NCI-H446 treated with DMSO at 0.1 percent for 48 hours (cell line): ENCODE results near the gene COQ5.
A peak's percentile ranks its signal among the peaks of the same experiment; 100 is the strongest.
"Not testable (repeated sequence)": the region's sequence is repeated elsewhere in the genome, so short reads cannot be mapped to it uniquely, and the experiment has no call there.

Experiments used
- DNase-seq: peaks from one replicate; lab custom pipeline; 2025; lab: John Stamatoyannopoulos, UW

The COQ5 gene, protein sequence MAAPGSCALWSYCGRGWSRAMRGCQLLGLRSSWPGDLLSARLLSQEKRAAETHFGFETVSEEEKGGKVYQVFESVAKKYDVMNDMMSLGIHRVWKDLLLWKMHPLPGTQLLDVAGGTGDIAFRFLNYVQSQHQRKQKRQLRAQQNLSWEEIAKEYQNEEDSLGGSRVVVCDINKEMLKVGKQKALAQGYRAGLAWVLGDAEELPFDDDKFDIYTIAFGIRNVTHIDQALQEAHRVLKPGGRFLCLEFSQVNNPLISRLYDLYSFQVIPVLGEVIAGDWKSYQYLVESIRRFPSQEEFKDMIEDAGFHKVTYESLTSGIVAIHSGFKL

DNA sequence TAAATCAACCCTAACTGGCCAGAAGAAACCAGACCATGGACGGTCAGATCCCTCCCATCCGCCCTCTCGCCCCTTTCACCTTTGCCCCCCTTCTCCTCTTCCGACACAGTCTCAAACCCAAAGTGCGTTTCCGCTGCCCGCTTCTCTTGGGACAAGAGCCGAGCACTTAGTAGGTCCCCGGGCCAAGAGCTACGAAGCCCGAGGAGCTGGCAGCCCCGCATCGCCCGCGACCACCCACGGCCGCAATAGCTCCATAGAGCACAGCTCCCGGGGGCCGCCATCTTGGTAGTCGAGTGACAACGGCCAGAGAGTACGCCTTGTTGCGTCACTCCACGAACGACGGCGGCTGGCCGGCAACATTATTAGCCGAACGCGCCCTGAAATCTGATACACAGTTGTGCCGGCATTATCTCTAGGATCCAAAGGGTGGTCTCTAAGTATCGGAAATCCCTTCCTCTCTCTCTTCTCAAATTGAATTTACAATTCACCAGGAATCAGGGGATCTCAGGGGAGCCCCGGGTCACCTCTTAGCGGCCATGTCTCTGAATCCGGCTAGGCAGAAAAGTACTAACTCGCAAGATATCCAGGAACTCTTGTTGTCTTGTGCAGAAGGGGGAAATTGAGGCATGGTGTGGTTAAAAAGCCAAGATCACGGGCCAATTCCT lies at the start of gene COQ5:
Gene COQ5 (minus strand): TSS at position 298 of the 665 bp plus-strand sequence. CDS start 17 bp downstream, at position 281.
- DNase-seq, result peak; percentile 67

DNA sequence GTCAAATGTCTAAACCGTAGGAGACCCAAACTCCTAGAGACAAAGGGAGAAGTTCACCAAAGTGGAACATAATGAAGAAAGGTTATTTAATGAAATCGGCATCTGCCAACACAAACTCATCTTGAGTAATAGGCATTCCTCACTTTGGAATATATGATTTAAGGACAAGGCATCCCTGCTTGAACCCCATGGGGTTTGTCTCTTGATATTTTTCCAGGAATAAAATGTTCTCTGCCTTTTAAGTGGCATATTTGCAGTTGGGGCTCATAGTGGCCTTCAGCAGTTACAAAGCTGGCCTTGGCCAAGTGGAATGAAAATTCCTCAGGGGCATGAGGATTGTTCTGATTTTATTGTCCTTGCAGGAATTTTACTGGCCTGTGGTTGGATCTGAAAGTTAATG lies 45.1 kb upstream of the COQ5 start:
- no peak for DNase-seq

DNA sequence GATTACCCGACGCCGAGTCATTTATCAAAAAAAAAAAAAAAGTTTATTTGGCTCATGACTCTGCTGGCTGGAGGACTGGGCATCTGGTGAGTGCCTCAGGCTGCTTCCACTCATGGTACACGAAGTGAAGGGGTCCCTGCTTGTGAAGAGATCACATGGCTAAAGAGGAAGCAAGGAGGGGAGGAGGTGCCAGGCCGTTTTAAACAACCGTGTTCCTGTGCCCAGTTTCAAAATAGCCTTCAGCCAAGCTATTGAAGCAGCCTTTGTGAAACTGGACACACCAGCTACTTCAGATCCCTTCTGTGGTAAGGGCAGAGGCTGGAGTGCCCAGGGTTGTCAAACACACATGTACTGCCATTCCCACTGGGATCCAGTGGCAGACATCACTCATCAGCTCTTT lies 44.6 kb upstream of the COQ5 start:
- DNase-seq, result no peak

DNA sequence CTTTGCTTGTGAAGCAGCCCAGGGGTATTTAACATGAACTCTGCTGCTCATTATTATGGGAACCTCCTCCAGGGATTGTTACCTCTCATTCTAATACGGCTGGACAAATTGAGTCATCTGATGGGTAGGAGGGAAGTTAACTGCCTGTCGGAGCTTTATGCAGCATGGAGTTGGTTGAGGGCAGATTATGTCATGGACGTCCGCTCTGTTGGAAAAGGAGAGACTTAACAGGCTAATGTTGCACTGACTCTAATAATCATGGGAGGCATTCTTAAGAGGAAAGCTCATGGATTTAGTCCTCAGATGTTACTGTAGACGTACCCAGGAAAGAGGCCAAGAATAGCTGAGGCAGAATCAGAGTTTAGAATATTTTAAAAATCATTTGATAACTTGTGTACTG lies 42.3 kb upstream of the COQ5 start:
- no peak for DNase-seq

DNA sequence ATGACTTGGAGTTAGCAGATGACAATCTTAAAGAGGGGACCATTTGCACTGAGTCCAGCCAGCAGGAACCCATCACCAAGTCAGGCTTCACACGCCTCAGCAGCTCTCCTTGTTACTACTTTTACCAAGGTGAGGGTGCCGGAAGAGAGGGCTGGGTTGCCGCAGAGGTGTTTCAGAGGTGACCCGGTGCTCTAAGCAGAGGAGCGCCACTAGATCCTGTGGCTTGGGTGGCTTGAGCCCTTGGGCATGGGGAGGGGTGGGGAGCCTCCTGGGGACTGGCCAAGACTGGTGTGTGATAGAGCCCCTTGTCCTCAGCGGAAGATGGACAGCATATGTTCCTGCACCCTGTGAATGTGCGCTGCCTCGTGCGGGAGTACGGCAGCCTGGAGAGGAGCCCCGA lies 34.5 kb upstream of the COQ5 start:
- DNase-seq, result no peak

DNA sequence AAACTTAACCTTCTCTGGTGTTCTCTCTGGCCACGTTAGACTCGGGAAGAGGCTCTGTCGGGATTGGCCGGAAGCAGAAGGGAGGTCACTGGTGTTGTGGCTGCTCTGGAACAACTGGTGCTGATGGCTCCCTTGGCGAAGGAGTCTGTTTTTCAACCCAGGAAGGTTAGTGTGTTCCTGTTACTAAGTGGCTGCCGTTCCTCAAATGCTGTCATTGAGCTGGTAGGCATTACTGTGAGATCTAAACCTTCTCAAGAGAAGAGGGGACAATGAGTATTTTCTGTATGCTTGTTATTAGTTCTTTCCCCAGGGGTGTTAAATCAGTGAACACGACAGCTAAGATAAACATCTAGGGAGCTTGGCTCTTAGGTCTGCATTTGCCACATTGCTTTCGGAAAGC lies 33.9 kb upstream of the COQ5 start:
- DNase-seq, result no peak

DNA sequence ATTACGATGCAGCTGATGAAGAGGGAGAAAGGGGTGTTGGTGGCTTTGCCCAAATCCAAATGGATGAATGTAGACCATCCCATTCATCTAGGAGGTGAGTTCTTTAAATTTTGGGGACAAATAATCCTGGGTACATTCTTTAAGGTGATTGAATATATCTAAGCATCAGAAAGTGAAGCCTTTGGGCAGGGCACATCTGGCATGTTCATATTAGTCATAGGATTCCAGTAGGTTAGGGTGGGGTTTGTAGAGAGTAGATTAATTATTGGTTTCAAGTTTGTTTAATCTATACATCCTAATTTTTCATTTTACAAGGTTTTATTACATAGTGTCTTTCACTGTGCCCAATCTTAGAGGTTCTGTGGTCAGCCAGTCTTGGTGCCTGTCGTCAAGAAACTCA lies 28.6 kb upstream of the COQ5 start:
- no peak for DNase-seq

DNA sequence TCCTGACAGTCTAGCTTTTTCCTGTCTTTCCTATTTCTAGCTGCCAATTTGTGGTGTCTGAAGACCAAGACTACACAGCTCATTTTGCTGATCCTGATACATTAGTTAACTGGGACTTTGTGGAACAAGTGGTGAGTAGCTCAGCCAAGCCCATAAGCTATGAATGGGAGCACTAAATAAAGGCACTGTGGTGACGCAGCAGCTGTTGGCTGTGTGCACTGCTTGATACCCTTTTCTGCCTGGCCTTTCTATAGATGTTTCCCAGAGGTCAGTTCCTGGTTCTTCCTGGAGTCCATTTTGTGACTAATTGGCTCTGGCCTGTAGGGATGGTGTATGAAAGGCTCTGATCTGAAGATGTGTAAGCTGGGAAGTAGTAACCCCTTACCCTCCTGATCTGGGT lies 25.7 kb upstream of the COQ5 start:
- no peak for DNase-seq

DNA sequence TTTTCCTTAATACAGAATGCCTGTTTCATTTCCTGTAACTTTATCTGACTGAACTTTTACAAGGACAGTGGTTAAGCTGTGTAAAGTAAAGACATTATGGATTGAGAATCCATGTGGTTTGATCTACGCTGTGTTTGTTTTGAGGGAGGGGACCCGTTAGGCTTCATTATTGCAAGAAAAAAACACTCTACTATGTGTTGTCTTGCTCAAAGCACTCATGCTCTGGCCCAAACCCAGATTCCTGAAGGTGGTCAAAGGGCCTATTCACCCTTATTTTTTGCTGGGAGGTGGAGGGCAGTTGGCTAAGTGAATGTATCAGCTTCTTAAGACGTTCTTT lies 17.1 kb upstream of the COQ5 start:
- no peak for DNase-seq

DNA sequence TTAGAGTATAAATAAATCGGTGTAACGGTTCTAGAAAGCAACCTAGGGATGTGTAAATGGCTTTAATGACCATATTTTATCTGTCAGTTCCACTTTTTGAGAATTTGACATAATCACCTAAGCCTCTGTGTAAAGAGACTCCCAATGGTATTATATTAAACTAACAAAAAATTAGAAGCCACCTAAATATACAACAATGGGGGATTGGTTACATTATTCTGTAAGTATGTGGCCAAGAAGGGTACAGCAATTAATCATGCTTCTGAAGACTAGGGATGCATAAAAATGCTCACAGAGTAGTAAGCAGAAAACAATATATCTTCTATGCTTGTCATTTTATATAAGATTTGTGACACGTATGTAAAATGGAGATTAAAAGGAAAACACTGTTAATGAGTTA lies 15.7 kb upstream of the COQ5 start:
- DNase-seq, result no peak

DNA sequence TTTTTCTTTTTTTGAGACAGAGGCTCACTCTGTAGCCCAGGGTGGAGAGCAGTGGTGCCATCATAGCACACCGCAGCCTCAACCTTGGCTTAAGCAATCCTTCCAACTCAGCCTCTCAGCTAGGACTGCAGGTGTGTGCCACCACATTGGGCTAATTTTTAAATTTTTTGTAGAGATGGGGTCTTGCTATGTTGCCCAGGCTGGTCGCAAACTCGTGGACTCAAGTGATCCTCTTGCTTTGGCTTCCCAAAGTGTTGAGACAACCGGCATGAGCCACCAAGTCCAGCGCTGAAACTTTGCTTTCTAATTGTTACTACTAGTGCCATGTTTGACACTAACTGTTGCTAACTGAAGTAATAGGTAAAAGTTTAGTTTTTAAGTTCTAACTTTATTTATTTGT lies 13.2 kb upstream of the COQ5 start:
- DNase-seq, result no peak

DNA sequence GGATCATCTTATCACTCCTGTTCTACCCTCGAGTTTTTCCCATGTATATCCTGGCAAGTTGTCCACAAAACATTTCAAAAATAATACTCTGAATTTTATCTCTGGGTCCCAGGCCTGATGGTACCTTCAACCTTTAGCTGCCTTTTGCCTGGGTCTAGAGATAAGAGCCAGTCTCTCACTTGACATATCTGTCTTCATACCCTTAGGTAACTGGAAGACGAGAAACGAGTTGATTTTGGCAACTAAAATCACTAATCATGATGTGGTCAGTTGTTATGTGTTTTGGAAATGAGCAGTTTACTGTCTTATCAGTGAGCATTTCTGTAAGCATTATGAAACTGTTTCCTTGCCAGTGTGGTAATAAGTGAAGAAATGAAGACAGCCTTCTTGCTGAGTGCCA lies 11.5 kb upstream of the COQ5 start:
- DNase-seq, result no peak

DNA sequence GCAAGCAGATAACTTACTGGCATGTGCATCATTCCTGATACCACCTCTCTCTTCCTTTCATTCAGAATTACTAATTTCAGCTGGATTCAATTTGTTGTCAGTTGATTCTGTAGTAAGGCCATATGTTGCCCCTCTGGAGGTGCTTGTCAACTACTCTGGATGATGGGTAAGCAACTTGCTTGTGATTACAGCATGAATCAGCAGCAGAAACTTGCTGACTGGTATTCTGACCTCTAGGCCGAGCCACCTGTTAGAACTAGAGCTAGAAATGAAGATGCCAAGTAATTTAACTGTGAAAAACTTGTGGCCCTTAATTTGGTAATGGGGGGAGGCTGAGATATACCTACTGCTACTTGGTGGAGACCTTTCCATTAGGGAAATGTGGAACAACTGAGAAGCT lies 10.3 kb upstream of the COQ5 start:
- DNase-seq, result no peak

DNA sequence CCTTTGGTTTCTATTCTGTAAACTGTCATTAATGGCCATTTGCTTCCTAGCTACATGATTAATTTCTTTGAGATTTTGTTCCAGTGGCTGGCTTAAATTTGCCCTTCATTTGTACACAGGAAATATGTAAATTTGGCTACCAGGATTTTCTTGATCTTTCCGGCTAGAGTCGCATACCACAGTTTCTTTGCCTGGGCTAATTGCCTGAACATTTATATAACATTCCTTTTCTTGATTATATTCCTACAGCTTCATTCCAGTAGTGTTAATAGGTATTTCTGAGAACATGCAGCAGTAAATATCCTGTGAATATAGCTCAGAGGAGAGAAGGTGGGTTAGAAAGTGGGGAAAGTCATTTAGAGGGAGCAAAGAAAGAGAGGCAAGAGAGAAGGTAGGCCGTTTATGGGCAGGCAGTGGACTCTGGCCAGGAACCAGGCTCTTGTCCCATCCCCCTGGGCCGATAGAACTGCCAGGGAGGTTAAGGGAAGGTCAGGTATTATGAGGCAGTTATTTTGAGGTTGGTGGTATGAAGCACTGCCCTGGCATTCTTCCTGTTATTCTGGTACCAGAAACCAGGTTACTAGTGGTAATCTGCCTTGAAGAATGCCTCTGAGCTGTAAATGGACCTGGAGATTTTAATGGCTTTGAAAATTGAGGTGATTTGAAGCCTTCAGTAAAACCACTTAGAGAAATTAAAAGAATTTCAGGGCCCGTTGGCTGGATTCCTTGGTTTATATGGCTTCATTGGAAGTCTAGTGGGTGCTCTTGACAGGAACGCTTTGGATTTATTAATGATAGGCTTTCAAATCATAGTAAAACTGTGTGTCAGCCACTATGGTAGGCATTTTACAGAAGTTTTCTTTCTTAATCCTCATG lies 9.6 kb upstream of the COQ5 start:
- DNase-seq, result no peak

DNA sequence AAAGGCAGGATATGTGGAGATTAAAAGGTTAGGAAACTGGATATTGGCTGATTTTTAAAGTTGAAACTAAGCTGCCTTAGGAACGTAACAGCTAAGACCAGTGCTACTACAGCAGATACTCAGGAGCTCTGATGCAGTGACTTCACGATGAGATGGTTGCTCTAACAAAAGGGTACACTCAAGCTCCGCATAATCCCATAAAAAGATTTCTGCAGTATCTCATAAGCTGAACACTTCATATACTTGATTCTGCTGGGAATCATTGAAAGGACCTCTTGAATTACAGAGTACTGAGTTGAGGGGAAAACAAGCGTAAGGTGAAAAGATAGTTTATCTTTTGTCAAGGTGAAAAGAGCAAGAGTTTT lies 8.9 kb upstream of the COQ5 start:
- DNase-seq, result no peak

DNA sequence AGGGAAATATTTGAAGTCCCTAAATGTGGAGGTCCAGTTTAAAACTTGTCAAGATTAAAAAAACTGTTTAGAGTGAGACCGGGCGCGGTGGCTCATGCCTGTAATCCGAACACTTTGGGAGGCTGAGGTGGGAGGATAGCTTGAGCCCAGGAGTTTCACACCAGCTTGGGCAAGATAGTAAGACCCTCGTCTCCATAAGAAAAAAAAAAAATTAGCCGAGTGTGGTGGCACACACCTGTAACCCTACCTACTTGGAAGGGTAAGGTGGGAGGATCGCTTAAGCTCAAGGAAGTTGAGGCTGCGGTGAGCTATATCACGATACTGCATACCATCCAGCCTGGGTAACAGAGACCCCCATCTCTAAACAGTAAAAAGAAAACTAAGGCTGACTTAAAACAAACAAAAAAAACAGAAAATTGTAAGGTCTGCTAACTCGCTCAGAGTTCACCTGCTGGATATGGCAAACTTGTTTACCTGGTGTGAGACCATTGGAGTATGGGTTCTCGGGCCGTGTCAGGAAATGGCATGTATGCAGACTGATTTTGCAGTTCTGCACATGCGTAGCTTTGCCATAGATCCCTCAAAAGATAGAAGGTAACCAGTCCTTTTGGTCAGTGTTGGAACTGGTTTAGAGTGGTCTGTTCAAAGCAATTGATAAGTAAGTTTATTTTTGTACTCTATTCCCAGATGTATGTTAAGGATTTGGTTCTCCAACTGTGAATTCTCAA lies 7.3 kb upstream of the COQ5 start:
- DNase-seq, result no peak

DNA sequence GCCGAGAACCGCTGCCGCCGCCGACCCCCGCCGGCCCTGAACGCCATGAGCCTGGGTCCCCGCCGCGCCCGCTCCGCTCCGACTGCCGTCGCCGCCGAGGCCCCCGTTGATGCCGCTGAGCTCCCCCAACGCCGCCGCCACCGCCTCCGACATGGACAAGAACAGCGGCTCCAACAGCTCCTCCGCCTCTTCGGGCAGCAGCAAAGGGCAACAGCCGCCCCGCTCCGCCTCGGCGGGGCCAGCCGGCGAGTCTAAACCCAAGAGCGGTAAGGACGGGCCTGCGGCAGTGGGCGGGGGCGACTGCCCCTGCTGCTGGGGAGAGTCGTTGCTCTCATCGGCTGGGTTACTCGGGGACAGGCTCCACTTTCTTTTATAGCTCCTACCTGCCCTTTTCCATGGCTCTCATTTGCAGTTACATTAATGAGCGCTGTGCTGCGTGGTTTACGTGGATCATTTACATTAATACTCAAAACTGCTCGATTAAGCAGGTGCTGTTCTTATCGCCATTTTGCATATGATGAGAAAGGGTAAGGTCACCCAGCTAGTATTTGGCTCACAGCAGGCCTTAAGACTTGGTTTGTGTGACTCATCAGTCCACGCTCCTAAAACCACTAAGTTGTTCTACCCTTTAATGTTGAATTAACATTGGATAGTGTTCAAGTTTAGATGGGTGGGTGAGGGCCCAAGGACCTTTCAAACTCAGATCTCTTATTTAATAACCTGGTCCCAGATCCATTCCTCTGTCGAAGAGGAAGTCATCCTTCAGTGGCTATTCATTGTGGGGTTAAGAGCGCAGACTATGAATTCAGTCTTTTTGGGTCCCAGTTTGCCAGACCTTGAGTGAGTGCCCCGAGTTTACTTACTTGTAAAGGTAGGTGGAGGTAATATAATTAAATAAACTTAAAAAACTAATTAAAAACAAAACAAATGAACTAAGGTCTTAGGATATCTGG lies 6.0 kb upstream of the COQ5 start:
- DNase-seq, result peak; percentile 2

DNA sequence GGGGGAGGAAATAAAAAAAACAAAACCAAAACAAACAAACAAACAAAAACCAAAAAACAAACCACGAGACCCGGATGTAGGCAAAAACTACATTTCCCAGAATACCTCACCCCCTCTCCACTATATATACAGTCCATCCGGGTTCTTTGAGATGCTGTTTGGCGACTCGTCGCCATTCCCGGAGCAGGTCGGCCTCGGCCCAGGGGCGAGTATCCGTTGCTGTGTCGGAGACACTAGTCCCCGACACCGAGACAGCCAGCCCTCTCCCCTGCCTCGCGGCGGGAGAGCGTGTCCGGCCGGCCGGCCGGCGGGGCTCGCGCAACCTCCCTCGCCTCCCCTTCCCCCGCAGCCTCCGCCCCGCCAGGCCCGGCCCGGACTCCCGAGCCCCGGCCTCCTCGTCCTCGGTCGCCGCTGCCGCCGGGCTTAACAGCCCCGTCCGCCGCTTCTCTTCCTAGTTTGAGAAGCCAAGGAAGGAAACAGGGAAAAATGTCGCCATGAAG lies 5.3 kb upstream of the COQ5 start, which contains the start of gene RNF10:
Gene RNF10 (plus strand): TSS at position 154 of the 500 bp plus-strand sequence. CDS start 456 bp downstream, outside the sequence.
- DNase-seq, result peak; percentile 76

DNA sequence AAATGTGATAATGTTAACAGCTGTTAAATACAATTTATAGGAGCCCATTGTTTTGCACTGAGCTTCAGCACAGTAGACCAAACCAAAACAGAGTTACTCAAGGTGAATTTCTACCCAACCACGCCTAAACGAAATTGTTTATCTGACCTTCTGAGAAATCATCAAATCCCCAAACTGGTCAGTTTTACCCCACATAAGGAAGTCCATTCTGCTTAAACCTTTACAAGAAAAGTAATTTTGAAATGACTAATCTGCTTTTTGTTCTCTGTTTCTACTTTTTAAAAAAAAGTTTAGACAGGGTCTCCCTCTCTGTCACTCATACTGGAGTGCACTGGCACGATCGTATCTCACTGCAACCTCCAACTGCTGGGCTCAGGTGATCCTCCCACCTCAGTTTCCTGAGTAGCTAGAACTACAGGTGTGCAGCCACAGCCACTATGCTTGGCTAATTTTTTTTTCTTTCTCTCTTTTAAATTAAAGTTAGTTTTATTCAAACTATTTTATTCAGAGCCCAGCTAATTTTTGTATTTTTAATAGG lies 3.8 kb upstream of the COQ5 start:
- DNase-seq, result no peak

DNA sequence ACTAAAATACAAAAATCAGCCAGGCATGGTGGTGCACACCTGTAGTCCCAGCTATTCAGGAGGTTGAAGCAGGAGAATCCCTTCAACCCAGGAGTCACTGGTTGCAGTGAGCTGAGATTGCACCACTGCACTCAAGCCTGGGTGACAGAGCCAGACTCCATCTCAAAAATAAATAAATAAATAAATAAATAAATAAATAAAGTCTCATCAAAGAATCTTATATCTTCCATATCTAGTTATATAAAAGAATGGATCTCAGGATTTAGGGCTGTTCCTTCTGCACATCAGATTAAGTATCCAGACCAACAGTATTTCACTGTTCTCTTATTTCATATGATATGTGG lies 1.4 kb upstream of the COQ5 start:
- not testable (repeated sequence) for DNase-seq
